ENCODE measurements around the gene TAF7. TPM values are rescaled to one million over a fixed set of nuclear protein-coding genes. Genes with fewer than 3 reads are reported as not detected.

The TAF7 gene
- total RNA-seq, 3 donors from 2014 or later: 52.6 to 70.4 (median 56.9) TPM

Other genes starting within 250 kb of the TAF7 start
- 1 to 10 TPM in 2 of 3 donors, under 1 TPM in 1; 0.82 to 5.5 (median 1.1) TPM for gene PCDHB2, start 226.2 kb downstream of the TAF7 start, total RNA-seq
- 1 to 10 TPM in 1 of 3 donors, under 1 TPM in 2; 0.58 to 1.9 (median 0.90) TPM for gene PCDHB3, start 220.3 kb downstream of the TAF7 start, total RNA-seq
- gene PCDHB4, start 199.0 kb downstream of the TAF7 start, total RNA-seq: 1 to 10 TPM in 1 of 3 donors, under 1 TPM in 2; 0.35 to 3.4 (median 0.80) TPM
- 1 to 10 TPM in 1 of 3 donors, under 1 TPM in 2; 0.41 to 3.0 (median 0.60) TPM for gene PCDHB5, start 185.6 kb downstream of the TAF7 start, total RNA-seq
- under 1 TPM; 0.24 to 0.60 (median 0.29) TPM for gene PCDHB6, start 170.7 kb downstream of the TAF7 start, total RNA-seq
- 1 to 10 TPM in 1 of 3 donors, under 1 TPM in 1, not detected in 1; 0.55 to 2.5 TPM for gene PCDHB7, start 148.1 kb downstream of the TAF7 start, total RNA-seq
- 1 to 10 TPM in 1 of 3 donors, under 1 TPM in 2; 0.12 to 2.1 (median 0.72) TPM for gene PCDHB8, start 143.0 kb downstream of the TAF7 start, total RNA-seq
- gene PCDHB16, start 138.4 kb downstream of the TAF7 start, total RNA-seq: 1 to 10 TPM in 1 of 3 donors, under 1 TPM in 2; 0.49 to 3.4 (median 0.89) TPM
- gene PCDHB9, start 133.6 kb downstream of the TAF7 start, total RNA-seq: 1 to 10 TPM in 1 of 3 donors, under 1 TPM in 2; 0.26 to 2.4 (median 0.70) TPM
- 1 to 10 TPM in 1 of 3 donors, under 1 TPM in 2; 0.35 to 4.9 (median 0.60) TPM for gene PCDHB10, start 128.4 kb downstream of the TAF7 start, total RNA-seq
- 1 to 10 TPM in 2 of 3 donors, under 1 TPM in 1; 0.55 to 5.8 (median 1.3) TPM for gene PCDHB11, start 121.2 kb downstream of the TAF7 start, total RNA-seq
- gene PCDHB12, start 112.1 kb downstream of the TAF7 start, total RNA-seq: 1 to 10 TPM in 1 of 3 donors, under 1 TPM in 2; 0.52 to 3.9 (median 0.67) TPM
- gene PCDHB13, start 106.9 kb downstream of the TAF7 start, total RNA-seq: 1 to 10 TPM; 1.2 to 4.3 (median 1.9) TPM
- gene PCDHB14, start 97.4 kb downstream of the TAF7 start, total RNA-seq: 1 to 10 TPM in 2 of 3 donors, under 1 TPM in 1; 0.98 to 6.1 (median 2.0) TPM
- gene PCDHB15, start 75.4 kb downstream of the TAF7 start, total RNA-seq: 1 to 10 TPM in 2 of 3 donors, under 1 TPM in 1; 0.69 to 4.3 (median 1.2) TPM
- gene SLC25A2, start 16.7 kb downstream of the TAF7 start, total RNA-seq: 1 to 10 TPM; 1.2 to 1.7 (median 1.5) TPM
- gene PCDHGA1, start 9.7 kb upstream of the TAF7 start, total RNA-seq: 1 to 10 TPM in 1 of 3 donors, under 1 TPM in 2; 0.35 to 1.6 (median 0.43) TPM
- gene PCDHGA2, start 18.0 kb upstream of the TAF7 start, total RNA-seq: 1 to 10 TPM in 1 of 3 donors, under 1 TPM in 2; 0.41 to 3.8 (median 0.51) TPM
- gene PCDHGA3, start 23.0 kb upstream of the TAF7 start, total RNA-seq: 1 to 10 TPM in 1 of 3 donors, under 1 TPM in 2; 0.24 to 2.2 (median 0.43) TPM
- gene PCDHGB1, start 29.3 kb upstream of the TAF7 start, total RNA-seq: 1 to 10 TPM; 1.0 to 4.1 (median 1.2) TPM
- 1 to 10 TPM in 2 of 3 donors, under 1 TPM in 1; 0.90 to 4.6 (median 1.2) TPM for gene PCDHGA4, start 34.2 kb upstream of the TAF7 start, total RNA-seq
- gene PCDHGB2, start 39.2 kb upstream of the TAF7 start, total RNA-seq: 1 to 10 TPM; 1.5 to 5.7 (median 2.8) TPM
- 1 to 10 TPM; 1.2 to 4.2 (median 1.2) TPM for gene PCDHGA5, start 43.4 kb upstream of the TAF7 start, total RNA-seq
- gene PCDHGB3, start 49.5 kb upstream of the TAF7 start, total RNA-seq: 1 to 10 TPM; 2.0 to 6.3 (median 2.0) TPM
- gene PCDHGA6, start 53.1 kb upstream of the TAF7 start, total RNA-seq: 1 to 10 TPM; 1.6 to 6.7 (median 1.9) TPM
- 1 to 10 TPM; 1.0 to 5.6 (median 1.7) TPM for gene PCDHGA7, start 62.0 kb upstream of the TAF7 start, total RNA-seq
- 1 to 10 TPM in 2 of 3 donors, under 1 TPM in 1; 0.65 to 5.3 (median 1.2) TPM for gene PCDHGB4, start 66.9 kb upstream of the TAF7 start, total RNA-seq
- gene PCDHGA8, start 71.8 kb upstream of the TAF7 start, total RNA-seq: 1 to 10 TPM in 1 of 3 donors, under 1 TPM in 2; 0.78 to 3.8 (median 0.87) TPM
- gene PCDHGB5, start 77.2 kb upstream of the TAF7 start, total RNA-seq: 1 to 10 TPM; 3.1 to 9.8 (median 5.6) TPM
- gene PCDHGA9, start 82.0 kb upstream of the TAF7 start, total RNA-seq: 1 to 10 TPM; 2.6 to 6.7 (median 3.2) TPM
- 1 to 10 TPM; 2.3 to 8.5 (median 2.8) TPM for gene PCDHGB6, start 87.2 kb upstream of the TAF7 start, total RNA-seq
- gene PCDHGA10, start 92.2 kb upstream of the TAF7 start, total RNA-seq: 1 to 10 TPM; 3.5 to 6.1 (median 4.7) TPM
- gene PCDHGB7, start 96.9 kb upstream of the TAF7 start, total RNA-seq: 10 to 100 TPM in 1 of 3 donors, 1 to 10 TPM in 2; 4.2 to 17.9 (median 4.5) TPM
- 1 to 10 TPM; 1.8 to 5.6 (median 2.6) TPM for gene PCDHGA11, start 100.3 kb upstream of the TAF7 start, total RNA-seq
- 1 to 10 TPM; 2.6 to 5.5 (median 3.0) TPM for gene PCDHGA12, start 109.7 kb upstream of the TAF7 start, total RNA-seq
- gene PCDHGC3, start 155.2 kb upstream of the TAF7 start, total RNA-seq: 10 to 100 TPM; 12.1 to 50.5 (median 24.5) TPM
- 1 to 10 TPM in 2 of 3 donors, under 1 TPM in 1; 0.75 to 2.6 (median 1.6) TPM for gene PCDHGC4, start 164.2 kb upstream of the TAF7 start, total RNA-seq
- gene PCDHGC5, start 168.3 kb upstream of the TAF7 start, total RNA-seq: 1 to 10 TPM in 1 of 3 donors, under 1 TPM in 2; 0.61 to 2.6 (median 0.89) TPM